ENCODE data around the gene BTBD18.

- TF ChIP-seq EZH2phosphoT487 (conservative IDR thresholded peaks at IDR 0.05; ENCODE audit: low read length) (no peak), CTCF (IDR thresholded peaks at IDR 0.05; ENCODE audit: insufficient read depth, low read length, poor library complexity, severe bottlenecking) (no peak)
Observed at GRCh38 chr11:57776577-57777210, 25.1 kb upstream of the BTBD18 start.

All from SU-DHL-6 (cell line).